GM20431 (cell line): ENCODE measurements around the gene TRIM49D1.
"Not testable (repeated sequence)": the region's sequence is repeated elsewhere in the genome, so short reads cannot be mapped to it uniquely, and the experiment has no call there.

Experiments used
- in situ Hi-C: fragments of 300-500 bp; cut with MseI, MboI; formaldehyde crosslinking; loops from one replicate; pipeline ENCODE4 v1.15.0; 2020; ENCODE audit warnings: low sequenced_read_pairs; ENCODE audit not compliant: unreplicated experiment

Gene TRIM49D1

DNA sequence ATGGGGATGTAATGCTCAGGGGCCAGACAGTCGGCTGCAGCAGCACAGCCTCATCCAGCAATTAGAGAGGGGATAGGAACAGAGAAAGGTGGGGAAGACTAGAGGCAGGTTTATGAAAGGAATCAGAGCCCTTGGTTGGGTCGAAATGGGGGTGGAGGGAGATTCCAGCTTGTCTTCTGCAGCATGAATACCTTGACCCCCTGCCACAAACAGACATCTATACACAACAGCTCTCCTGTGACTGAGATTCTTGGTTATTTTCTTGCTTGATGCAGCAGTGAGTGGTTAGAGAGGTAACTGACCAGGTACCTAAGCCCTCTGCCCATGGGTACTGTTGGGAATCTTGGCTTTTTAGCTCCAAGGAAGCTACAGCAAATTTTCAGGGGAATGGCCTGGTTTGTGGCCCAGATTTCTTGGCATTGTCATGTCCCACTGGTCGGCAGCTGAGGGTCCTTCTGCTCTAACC, at the start of gene TRIM49D1:
Gene TRIM49D1 (minus strand): TSS at position 51 of the 466 bp plus-strand sequence. CDS start 4,535 bp downstream, outside the sequence.
- in situ Hi-C loops: no loop called here

DNA sequence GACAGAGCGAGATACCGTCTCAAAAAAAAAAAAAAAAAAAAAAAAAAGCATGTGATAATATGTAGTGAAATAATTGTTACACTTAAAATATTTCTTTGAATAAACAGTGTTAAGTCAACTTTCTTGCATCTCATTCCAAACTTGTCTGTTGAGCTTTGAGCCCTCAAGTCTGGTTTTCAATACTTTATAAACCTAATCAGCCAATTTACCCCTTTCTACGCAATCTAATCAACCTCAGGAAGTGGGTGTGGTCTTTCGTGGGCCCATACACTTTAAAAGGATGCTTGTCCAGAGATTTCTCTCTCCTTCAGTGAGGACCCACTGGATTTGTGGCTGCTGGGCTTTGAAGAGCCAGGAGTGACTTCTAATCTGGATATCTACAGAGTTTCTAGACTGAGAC, 43.7 kb upstream of the TRIM49D1 start, which contains the start of gene TRIM64:
Gene TRIM64 (plus strand): TSS at position 301 of the 400 bp plus-strand sequence. CDS start 2,467 bp downstream, outside the sequence.
- in situ Hi-C loops: not testable (repeated sequence)

DNA sequence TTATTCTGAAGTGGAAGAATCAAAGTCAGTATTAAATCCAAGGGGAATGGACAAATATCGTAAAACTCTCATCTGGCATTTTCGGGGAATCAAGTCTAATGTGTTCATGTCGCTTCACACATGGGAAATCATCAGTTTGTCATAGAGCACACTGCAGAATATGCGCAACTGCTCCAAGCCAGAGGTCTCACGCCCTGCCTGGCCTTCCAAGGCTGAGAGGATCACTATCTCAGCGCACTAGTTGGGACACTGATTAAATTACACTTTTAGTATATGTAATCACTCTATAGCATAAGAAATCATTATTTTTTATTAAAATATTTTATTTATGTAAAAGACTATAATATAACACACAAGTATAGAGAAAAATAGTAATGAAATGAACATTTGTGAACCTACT, 38.8 kb upstream of the TRIM49D1 start:
- in situ Hi-C loops: not testable (repeated sequence)

- in situ Hi-C loops: not testable (repeated sequence)
Measured at GRCh38 chr11:89923764-89924163, 1.7 kb upstream of the TRIM49D1 start, which contains the start of gene TRIM49D2. TSS of gene TRIM49D2 (plus strand) at chr11:89924064. CDS start at chr11:89926762, 2,698 bp downstream.

- in situ Hi-C loops: not testable (repeated sequence)
Measured at GRCh38 chr11:89900809-89901208, 21.2 kb downstream of the TRIM49D1 start.

DNA sequence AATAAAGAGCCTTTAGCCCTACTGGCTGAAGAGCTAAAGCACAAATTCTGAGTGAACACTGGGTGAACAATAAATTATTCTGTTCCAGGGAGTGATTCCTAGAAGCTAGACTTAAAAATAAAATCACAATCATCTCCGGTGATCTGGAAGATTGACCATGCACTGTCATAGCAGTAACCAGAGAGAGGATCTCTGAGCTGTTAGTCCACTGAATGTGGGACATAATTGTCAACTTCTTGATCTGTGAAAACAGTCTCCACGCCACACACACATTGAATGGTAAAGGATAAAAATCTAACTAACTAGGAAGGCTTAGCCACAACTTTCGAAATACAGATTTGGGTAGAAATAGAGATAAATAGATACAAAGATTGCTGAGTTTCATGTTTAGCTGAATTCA, 28.8 kb downstream of the TRIM49D1 start:
- in situ Hi-C loops: not testable (repeated sequence)

DNA sequence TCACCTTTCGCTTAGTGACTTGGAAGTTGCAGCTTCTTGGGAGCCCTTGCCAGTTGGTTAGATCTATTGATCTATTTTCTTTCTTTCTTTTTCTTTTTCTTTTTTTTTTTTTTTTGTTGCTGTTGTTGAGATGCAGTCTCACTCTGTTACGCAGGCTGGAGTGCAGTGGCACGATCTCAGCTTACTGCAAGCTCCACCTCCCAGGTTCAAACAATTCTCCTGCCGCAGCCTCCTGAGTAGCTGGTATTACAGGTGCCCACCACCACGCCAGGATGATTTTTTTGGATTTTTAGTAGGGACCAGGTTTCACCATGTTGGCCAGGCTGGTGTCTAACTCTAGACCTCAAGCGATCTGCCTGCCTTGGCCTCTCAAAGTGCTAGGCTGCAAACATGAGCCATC, 44.5 kb downstream of the TRIM49D1 start:
- in situ Hi-C loops: not testable (repeated sequence)

- in situ Hi-C loops: not testable (repeated sequence)
Measured at GRCh38 chr11:89872588-89872987, 49.5 kb downstream of the TRIM49D1 start.

DNA sequence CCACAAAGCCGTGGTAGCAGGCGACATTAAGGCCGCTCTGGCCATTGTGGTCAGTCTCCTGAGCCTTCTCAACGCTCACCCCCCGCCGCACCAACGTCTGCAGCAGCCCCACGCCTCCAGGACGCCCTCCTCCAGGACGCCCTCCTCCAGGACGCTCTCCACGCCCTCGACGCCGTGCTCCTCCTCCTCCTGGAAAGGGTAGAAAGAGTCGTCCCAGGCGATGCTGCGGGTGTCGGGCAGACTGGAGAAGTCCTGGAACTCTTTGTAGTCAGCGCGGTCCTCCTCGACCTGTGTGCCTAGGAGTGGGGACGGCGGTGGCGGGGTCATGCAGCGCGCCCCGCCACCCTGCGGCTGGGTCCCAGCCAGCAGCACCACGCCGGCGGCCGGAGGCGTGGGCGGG, 56.8 kb downstream of the TRIM49D1 start:
- in situ Hi-C loops: not testable (repeated sequence)

DNA sequence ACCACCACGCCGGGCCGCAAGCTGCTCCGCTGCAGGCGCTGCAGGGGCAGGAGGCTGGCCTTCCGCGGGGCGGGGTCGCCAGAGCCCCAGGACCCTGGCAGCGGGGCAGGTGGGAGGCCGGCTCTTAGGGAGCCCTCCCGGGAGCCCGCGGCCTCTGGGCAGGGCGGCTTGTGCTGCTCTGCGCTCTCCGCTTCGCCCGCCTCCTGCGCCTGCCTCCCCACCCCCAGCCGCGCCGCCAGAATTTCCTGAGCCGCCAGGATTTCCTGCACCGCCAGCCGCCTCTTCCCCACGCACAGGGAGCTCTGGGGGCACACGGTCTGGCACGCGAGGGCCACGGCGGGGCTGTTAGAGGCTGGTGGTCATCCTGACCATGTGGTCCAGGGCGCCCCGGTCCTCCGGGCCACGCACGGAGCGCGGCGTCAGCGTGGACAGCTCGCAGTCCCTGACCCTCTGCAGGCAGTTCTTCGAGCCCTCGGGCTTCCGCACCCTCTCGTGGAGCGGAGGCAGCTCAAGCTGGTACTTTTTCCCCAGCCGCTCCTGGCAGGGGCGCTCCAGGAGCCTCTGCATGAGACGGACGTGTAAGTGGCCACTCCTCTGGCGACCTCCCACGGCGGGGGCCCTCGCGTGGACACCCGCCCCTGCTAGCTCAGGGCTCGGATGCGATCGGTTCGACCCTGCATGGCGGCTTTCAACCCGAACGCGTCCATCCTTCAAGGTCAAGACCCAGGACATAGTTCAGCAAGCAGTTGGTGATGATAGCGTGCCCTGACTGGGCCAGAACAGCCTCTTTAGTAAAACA, 57.9 kb downstream of the TRIM49D1 start:
- in situ Hi-C loops: not testable (repeated sequence)
